Left ventricle myocardium inferior (tissue), 1 donor: ENCODE results near the gene SH3TC1. TPM values are rescaled to one million over a fixed set of nuclear protein-coding genes. Genes with fewer than 3 reads are reported as not detected.

ENCODE experiments used
- DNase-seq: peaks from one replicate; pipeline ENCODE4 v3.0.0-alpha.2; 2020
- H3K27ac ChIP-seq: fragments of 200-600 bp; replicated peaks from 2 replicates; pipeline ENCODE4 v1.8.0; 2021
- H3K27me3 ChIP-seq: fragments of 200-600 bp; 2 replicates; pipeline ENCODE4 v1.8.0; 2021; ENCODE audit warnings: low read depth
- H3K36me3 ChIP-seq: fragments of 200-600 bp; 2 replicates; pipeline ENCODE4 v1.8.0; 2021
- H3K4me1 ChIP-seq: fragments of 200-600 bp; 2 replicates; pipeline ENCODE4 v1.8.0; 2021
- H3K4me3 ChIP-seq: fragments of 200-600 bp; 2 replicates; pipeline ENCODE4 v1.8.0; 2021; ENCODE audit warnings: mild to moderate bottlenecking, moderate library complexity
- H3K9me3 ChIP-seq: fragments of 200-600 bp; replicated peaks from 2 replicates; pipeline ENCODE4 v1.8.0; 2021
- intact Hi-C: fragments of 100-400 bp; cut with micrococcal nuclease; formaldehyde crosslinking; loops from one replicate; pipeline ENCODE4 v1.11.0; 2022
- total RNA-seq: library from RNA; stranded (reverse); fragmentation: NEBNext Ultra II Directional; extraction: Animal tissue kit (Norgen Biotek cat#: 25700); gene quantifications from one replicate; pipeline ENCODE4 v1.2.1, GENCODE V29; 2021
- TF ChIP-seq, protein P1 (sequence below): fragments of 200-600 bp; IDR thresholded peaks from 2 replicates; pipeline ENCODE4 v1.8.0; 2021; ENCODE audit warnings: antibody characterized with exemption, mild to moderate bottlenecking, borderline replicate concordance
- donor health status: DM: no; HTN: yes; CAD: no; lungs with severe emphysema.

SH3TC1 gene
- total RNA-seq, 1 donor from 2014 or later: 13.6 TPM

DNA sequence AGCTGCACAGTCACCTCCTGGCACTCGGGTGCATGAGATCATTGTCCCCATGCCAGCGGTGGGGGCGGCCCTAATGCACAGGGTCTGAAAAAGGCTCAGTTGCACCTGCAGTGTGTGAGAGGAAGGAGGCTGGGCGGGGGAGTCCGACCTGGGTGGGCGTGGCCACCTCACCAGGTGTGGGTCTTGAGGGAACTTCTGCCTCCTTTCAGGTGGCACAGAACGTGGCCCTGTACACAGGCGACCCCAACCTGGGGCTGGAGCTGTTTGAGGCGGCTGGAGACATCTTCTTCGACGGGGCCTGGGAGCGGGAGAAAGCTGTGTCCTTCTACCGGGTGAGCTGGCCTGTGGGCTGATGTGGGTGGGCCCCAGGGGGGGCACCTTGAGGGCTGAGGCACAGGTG lies 36.1 kb downstream of the SH3TC1 start:
- H3K27me3 ChIP-seq: no peaks in the 10 kb centered on the region
- TF ChIP-seq, protein P1, sequence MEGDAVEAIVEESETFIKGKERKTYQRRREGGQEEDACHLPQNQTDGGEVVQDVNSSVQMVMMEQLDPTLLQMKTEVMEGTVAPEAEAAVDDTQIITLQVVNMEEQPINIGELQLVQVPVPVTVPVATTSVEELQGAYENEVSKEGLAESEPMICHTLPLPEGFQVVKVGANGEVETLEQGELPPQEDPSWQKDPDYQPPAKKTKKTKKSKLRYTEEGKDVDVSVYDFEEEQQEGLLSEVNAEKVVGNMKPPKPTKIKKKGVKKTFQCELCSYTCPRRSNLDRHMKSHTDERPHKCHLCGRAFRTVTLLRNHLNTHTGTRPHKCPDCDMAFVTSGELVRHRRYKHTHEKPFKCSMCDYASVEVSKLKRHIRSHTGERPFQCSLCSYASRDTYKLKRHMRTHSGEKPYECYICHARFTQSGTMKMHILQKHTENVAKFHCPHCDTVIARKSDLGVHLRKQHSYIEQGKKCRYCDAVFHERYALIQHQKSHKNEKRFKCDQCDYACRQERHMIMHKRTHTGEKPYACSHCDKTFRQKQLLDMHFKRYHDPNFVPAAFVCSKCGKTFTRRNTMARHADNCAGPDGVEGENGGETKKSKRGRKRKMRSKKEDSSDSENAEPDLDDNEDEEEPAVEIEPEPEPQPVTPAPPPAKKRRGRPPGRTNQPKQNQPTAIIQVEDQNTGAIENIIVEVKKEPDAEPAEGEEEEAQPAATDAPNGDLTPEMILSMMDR: no peak
- H3K4me3 ChIP-seq: no peak overlapping the region
- intact Hi-C loops: no loop called here
- no peaks in the 10 kb centered on the region for H3K4me1 ChIP-seq
- peaks cover 50% of the 10 kb centered on the region for H3K36me3 ChIP-seq
- H3K27ac ChIP-seq: no peak overlapping the region
- no peaks in the 10 kb centered on the region for H3K9me3 ChIP-seq
- no peak for DNase-seq

- Histone ChIP-seq H3K36me3 (peaks cover 50% of the 10 kb centered on the region), H3K9me3 (no peaks in the 10 kb centered on the region)
- intact Hi-C loops: no loop called here
Measured at GRCh38 chr4:8235686-8236085, 36.6 kb downstream of the SH3TC1 start.

GRCh38 chr4:8236106-8236919 lies 37.2 kb downstream of the SH3TC1 start:
- TF ChIP-seq, protein P1: no peak
- no peak for DNase-seq
- Histone ChIP-seq H3K9me3 (no peaks in the 10 kb centered on the region), H3K27me3 (no peaks in the 10 kb centered on the region), H3K4me1 (no peaks in the 10 kb centered on the region), H3K4me3 (no peak overlapping the region), H3K36me3 (peaks cover 50% of the 10 kb centered on the region), H3K27ac (no peak overlapping the region)
- intact Hi-C loops: no loop called here

More at GRCh38 chr4:8235686-8236085, 36.6 kb downstream of the SH3TC1 start:
- no peaks in the 10 kb centered on the region for H3K27me3 ChIP-seq
- no peak overlapping the region for H3K4me3 ChIP-seq
- no peak overlapping the region for H3K27ac ChIP-seq
- H3K4me1 ChIP-seq: no peaks in the 10 kb centered on the region
- TF ChIP-seq, protein P1: no peak
- no peak for DNase-seq

GRCh38 chr4:8236920-8237195 lies 37.8 kb downstream of the SH3TC1 start:
- peaks cover 50% of the 10 kb centered on the region for H3K36me3 ChIP-seq
- H3K9me3 ChIP-seq: no peaks in the 10 kb centered on the region
- H3K27me3 ChIP-seq: no peaks in the 10 kb centered on the region
- no peaks in the 10 kb centered on the region for H3K4me1 ChIP-seq
- H3K4me3 ChIP-seq: no peak overlapping the region
- intact Hi-C loops: no loop called here
- TF ChIP-seq, protein P1: no peak
- DNase-seq: no peak
- no peak overlapping the region for H3K27ac ChIP-seq

- intact Hi-C loops: no loop called here
- peaks cover 5% of the 10 kb centered on the region for H3K4me1 ChIP-seq
- no peaks in the 10 kb centered on the region for H3K27me3 ChIP-seq
- H3K9me3 ChIP-seq: no peaks in the 10 kb centered on the region
- H3K36me3 ChIP-seq: peaks cover 50% of the 10 kb centered on the region
- no peak for DNase-seq
- no peak overlapping the region for H3K4me3 ChIP-seq
- no peak overlapping the region for H3K27ac ChIP-seq
- TF ChIP-seq, protein P1: no peak
Measured at GRCh38 chr4:8237256-8237989, 38.3 kb downstream of the SH3TC1 start.
